HEK293 (cell line): ENCODE results near the gene VSTM5.
A peak's percentile ranks its signal among the peaks of the same experiment; 100 is the strongest.

Source experiments
- CTCF ChIA-PET: fragments of 350-600 bp; formaldehyde crosslinking; extraction: SDS; loops from one replicate; lab custom pipeline; 2021; ENCODE audit warnings: antibody characterized with exemption; lab: Yijun Ruan, JAX
- POLR2A ChIA-PET: fragments of 300-600 bp; formaldehyde crosslinking; extraction: SDS; loops from one replicate; lab custom pipeline; 2020; ENCODE audit warnings: antibody characterized with exemption, inconsistent platforms; lab: Yijun Ruan, JAX
- H3K27ac ChIP-seq: fragments of 200-500 bp; sonication (Bioruptor generic); 2 replicates; pipeline ENCODE4 v1.5.1; 2014; ENCODE audit warnings: low read depth, low read length, control low read depth, inconsistent platforms; ENCODE audit errors: extremely low read depth
- H3K36me3 ChIP-seq, 2 experiments: fragments of 200-500 bp in 1 of 2; sonication (Bioruptor generic) in 1 of 2; 1 replicate in 1 of 2; 2 replicates in 1 of 2; pipeline ENCODE4 v1.5.1; 2014 to 2017; ENCODE audit warnings: inconsistent platforms in 2 of 2, low read length in 2 of 2; ENCODE audit not compliant: control insufficient read depth in 2 of 2, insufficient read depth in 1 of 2
- H3K4me1 ChIP-seq: fragments of 200-500 bp; sonication (Bioruptor generic); 2 replicates; pipeline ENCODE4 v1.5.1; 2014; ENCODE audit warnings: mild to moderate bottlenecking, low read length, inconsistent platforms; ENCODE audit not compliant: control insufficient read depth, insufficient read depth
- H3K4me3 ChIP-seq: 2 replicates; pipeline ENCODE4 v1.5.1; 2011; ENCODE audit warnings: low read depth, mild to moderate bottlenecking, control low read depth, low read length, moderate library complexity
- H3K9me3 ChIP-seq: fragments of 200-500 bp; sonication (Bioruptor generic); 2 replicates; pipeline ENCODE4 v1.5.1; 2014; ENCODE audit warnings: low read depth, low read length, inconsistent platforms; ENCODE audit not compliant: control insufficient read depth, insufficient read depth
- GFI1B ChIP-seq: fragments of 450-650 bp; formaldehyde crosslinking; IDR thresholded peaks from 2 replicates; pipeline ENCODE4 v1.5.1; 2016; ENCODE audit warnings: missing biosample characterization, missing genetic modification characterization
- GLIS1 ChIP-seq: fragments of 450-650 bp; formaldehyde crosslinking; IDR thresholded peaks from 2 replicates; pipeline ENCODE4 v1.5.1; 2016; ENCODE audit warnings: missing biosample characterization, missing genetic modification characterization
- RBAK ChIP-seq: fragments of 450-650 bp; formaldehyde crosslinking; IDR thresholded peaks from 2 replicates; pipeline ENCODE4 v1.5.1; 2016; ENCODE audit warnings: missing biosample characterization, missing genetic modification characterization
- REPIN1 ChIP-seq: fragments of 450-650 bp; formaldehyde crosslinking; IDR thresholded peaks from 2 replicates; pipeline ENCODE4 v1.5.1; 2017; ENCODE audit warnings: missing biosample characterization, missing genetic modification characterization, low read depth
- SP7 ChIP-seq: fragments of 450-650 bp; formaldehyde crosslinking; IDR thresholded peaks from 2 replicates; pipeline ENCODE4 v1.5.1; 2016; ENCODE audit warnings: missing biosample characterization, missing genetic modification characterization
- ZBTB20 ChIP-seq: fragments of 450-650 bp; formaldehyde crosslinking; IDR thresholded peaks from 2 replicates; pipeline ENCODE4 v1.5.1; 2016; ENCODE audit warnings: missing biosample characterization, missing genetic modification characterization
- ZEB2 ChIP-seq: fragments of 450-650 bp; formaldehyde crosslinking; IDR thresholded peaks from 2 replicates; pipeline ENCODE4 v1.5.1; 2016; ENCODE audit warnings: missing biosample characterization, missing genetic modification characterization
- ZNF112 ChIP-seq: fragments of 450-650 bp; formaldehyde crosslinking; IDR thresholded peaks from 2 replicates; pipeline ENCODE4 v1.5.0; 2017; ENCODE audit warnings: missing biosample characterization, missing genetic modification characterization
- ZNF138 ChIP-seq: fragments of 450-650 bp; formaldehyde crosslinking; IDR thresholded peaks from 2 replicates; pipeline ENCODE4 v1.5.1; 2016; ENCODE audit warnings: missing biosample characterization, missing genetic modification characterization, borderline replicate concordance
- ZNF24 ChIP-seq: fragments of 450-650 bp; formaldehyde crosslinking; IDR thresholded peaks from 2 replicates; pipeline ENCODE4 v1.5.1; 2016; ENCODE audit warnings: missing biosample characterization, missing genetic modification characterization
- ZNF292 ChIP-seq: fragments of 450-650 bp; formaldehyde crosslinking; IDR thresholded peaks from 2 replicates; pipeline ENCODE4 v1.5.1; 2016; ENCODE audit warnings: low read depth, missing biosample characterization, missing genetic modification characterization, borderline replicate concordance
- ZNF366 ChIP-seq: fragments of 450-650 bp; formaldehyde crosslinking; conservative IDR thresholded peaks from 2 replicates; pipeline ENCODE4 v1.5.1; 2016; ENCODE audit warnings: missing biosample characterization, missing genetic modification characterization
- ZNF37A ChIP-seq: fragments of 450-650 bp; IDR thresholded peaks from 2 replicates; pipeline ENCODE4 v1.5.1; 2018; ENCODE audit warnings: missing biosample characterization, missing genetic modification characterization
- ZNF426 ChIP-seq: fragments of 450-650 bp; formaldehyde crosslinking; IDR thresholded peaks from 2 replicates; pipeline ENCODE4 v1.5.1; 2017; ENCODE audit warnings: missing biosample characterization, missing genetic modification characterization, mild to moderate bottlenecking, inconsistent platforms, moderate library complexity
- ZNF514 ChIP-seq: fragments of 450-650 bp; formaldehyde crosslinking; IDR thresholded peaks from 2 replicates; pipeline ENCODE4 v1.5.1; 2016; ENCODE audit warnings: missing biosample characterization, missing genetic modification characterization
- ZNF530 ChIP-seq: fragments of 450-650 bp; formaldehyde crosslinking; IDR thresholded peaks from 2 replicates; pipeline ENCODE4 v1.5.1; 2016; ENCODE audit warnings: low read depth, missing biosample characterization, missing genetic modification characterization
- ZNF600 ChIP-seq: fragments of 450-650 bp; formaldehyde crosslinking; IDR thresholded peaks from 2 replicates; pipeline ENCODE4 v1.5.1; 2016; ENCODE audit warnings: missing biosample characterization, missing genetic modification characterization
- ZNF624 ChIP-seq: fragments of 450-650 bp; formaldehyde crosslinking; IDR thresholded peaks from 2 replicates; pipeline ENCODE4 v1.5.1; 2017; ENCODE audit warnings: missing biosample characterization, missing genetic modification characterization
- ZNF664 ChIP-seq: fragments of 450-650 bp; formaldehyde crosslinking; IDR thresholded peaks from 2 replicates; pipeline ENCODE4 v1.5.1; 2016; ENCODE audit warnings: missing biosample characterization, missing genetic modification characterization
- ZNF768 ChIP-seq: fragments of 450-650 bp; formaldehyde crosslinking; IDR thresholded peaks from 2 replicates; pipeline ENCODE4 v1.5.1; 2018; ENCODE audit warnings: missing biosample characterization, mild to moderate bottlenecking, missing genetic modification characterization
- ZNF776 ChIP-seq: fragments of 450-650 bp; formaldehyde crosslinking; IDR thresholded peaks from 2 replicates; pipeline ENCODE4 v1.5.0; 2017; ENCODE audit warnings: missing biosample characterization, missing genetic modification characterization, borderline replicate concordance
- ZSCAN16 ChIP-seq: fragments of 450-650 bp; formaldehyde crosslinking; IDR thresholded peaks from 2 replicates; pipeline ENCODE4 v1.5.1; 2016; ENCODE audit warnings: missing biosample characterization, missing genetic modification characterization
- TF ChIP-seq, protein P1 (sequence below): fragments of 450-650 bp; formaldehyde crosslinking; IDR thresholded peaks from 2 replicates; pipeline ENCODE4 v1.5.1; 2017; ENCODE audit warnings: missing biosample characterization, missing genetic modification characterization
- TF ChIP-seq, protein P2 (sequence below): fragments of 450-650 bp; formaldehyde crosslinking; IDR thresholded peaks from 2 replicates; pipeline ENCODE4 v1.5.1; 2016; ENCODE audit warnings: missing biosample characterization, missing genetic modification characterization
- TF ChIP-seq, protein P3 (sequence below): fragments of 450-650 bp; formaldehyde crosslinking; IDR thresholded peaks from 2 replicates; pipeline ENCODE4 v1.5.1; 2017; ENCODE audit warnings: missing biosample characterization, missing genetic modification characterization
- TF ChIP-seq, protein P4 (sequence below): sonication (generic); formaldehyde crosslinking; IDR thresholded peaks from 2 replicates; pipeline ENCODE4 v1.8.1; 2022; ENCODE audit warnings: mild to moderate bottlenecking, moderate library complexity, missing genetic modification reagents

The VSTM5 gene

DNA sequence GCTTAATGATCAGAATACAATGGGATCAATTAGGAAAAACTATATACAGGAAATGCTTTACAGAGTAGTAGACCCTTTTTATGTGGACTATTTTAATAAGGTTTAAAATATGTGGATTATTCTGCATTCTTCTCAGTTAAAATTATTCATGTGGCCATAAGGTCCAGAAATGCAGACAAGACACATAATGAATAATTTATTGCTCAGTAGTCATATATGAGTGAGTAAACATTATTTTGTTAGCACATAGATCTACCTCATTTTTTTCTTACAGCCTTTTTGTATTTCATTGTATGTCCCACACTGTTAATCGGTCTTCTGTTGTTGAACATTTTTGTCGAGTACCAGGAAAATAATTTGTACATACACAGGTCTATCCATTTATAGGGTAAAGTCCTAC, 45.5 kb downstream of the VSTM5 start:
- POLR2A ChIA-PET, result no interaction called here
- TF ChIP-seq, protein P1, sequence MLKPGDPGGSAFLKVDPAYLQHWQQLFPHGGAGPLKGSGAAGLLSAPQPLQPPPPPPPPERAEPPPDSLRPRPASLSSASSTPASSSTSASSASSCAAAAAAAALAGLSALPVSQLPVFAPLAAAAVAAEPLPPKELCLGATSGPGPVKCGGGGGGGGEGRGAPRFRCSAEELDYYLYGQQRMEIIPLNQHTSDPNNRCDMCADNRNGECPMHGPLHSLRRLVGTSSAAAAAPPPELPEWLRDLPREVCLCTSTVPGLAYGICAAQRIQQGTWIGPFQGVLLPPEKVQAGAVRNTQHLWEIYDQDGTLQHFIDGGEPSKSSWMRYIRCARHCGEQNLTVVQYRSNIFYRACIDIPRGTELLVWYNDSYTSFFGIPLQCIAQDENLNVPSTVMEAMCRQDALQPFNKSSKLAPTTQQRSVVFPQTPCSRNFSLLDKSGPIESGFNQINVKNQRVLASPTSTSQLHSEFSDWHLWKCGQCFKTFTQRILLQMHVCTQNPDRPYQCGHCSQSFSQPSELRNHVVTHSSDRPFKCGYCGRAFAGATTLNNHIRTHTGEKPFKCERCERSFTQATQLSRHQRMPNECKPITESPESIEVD, result no peak
- TF ChIP-seq ZNF24, result no peak
- TF ChIP-seq ZNF530 (tag by site-specific recombination), result no peak
- no peak for TF ChIP-seq RBAK
- TF ChIP-seq GLIS1 (tag by site-specific recombination), result no peak
- no peak for TF ChIP-seq GFI1B (tag by site-specific recombination)
- TF ChIP-seq ZSCAN16 (tag by site-specific recombination), result no peak
- no peak for TF ChIP-seq ZEB2 (tag by site-specific recombination)
- TF ChIP-seq REPIN1 (tag by site-specific recombination), result no peak
- TF ChIP-seq ZNF514, result no peak
- no peak for TF ChIP-seq ZNF138 (tag by site-specific recombination)
- TF ChIP-seq, protein P2, sequence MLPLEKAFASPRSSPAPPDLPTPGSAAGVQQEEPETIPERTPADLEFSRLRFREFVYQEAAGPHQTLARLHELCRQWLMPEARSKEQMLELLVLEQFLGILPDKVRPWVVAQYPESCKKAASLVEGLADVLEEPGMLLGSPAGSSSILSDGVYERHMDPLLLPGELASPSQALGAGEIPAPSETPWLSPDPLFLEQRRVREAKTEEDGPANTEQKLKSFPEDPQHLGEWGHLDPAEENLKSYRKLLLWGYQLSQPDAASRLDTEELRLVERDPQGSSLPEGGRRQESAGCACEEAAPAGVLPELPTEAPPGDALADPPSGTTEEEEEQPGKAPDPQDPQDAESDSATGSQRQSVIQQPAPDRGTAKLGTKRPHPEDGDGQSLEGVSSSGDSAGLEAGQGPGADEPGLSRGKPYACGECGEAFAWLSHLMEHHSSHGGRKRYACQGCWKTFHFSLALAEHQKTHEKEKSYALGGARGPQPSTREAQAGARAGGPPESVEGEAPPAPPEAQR (tag by site-specific recombination), result no peak
- TF ChIP-seq ZNF366, result no peak
- no peak for TF ChIP-seq ZNF664 (tag by site-specific recombination)
- no peak for TF ChIP-seq ZNF112
- TF ChIP-seq, protein P3, sequence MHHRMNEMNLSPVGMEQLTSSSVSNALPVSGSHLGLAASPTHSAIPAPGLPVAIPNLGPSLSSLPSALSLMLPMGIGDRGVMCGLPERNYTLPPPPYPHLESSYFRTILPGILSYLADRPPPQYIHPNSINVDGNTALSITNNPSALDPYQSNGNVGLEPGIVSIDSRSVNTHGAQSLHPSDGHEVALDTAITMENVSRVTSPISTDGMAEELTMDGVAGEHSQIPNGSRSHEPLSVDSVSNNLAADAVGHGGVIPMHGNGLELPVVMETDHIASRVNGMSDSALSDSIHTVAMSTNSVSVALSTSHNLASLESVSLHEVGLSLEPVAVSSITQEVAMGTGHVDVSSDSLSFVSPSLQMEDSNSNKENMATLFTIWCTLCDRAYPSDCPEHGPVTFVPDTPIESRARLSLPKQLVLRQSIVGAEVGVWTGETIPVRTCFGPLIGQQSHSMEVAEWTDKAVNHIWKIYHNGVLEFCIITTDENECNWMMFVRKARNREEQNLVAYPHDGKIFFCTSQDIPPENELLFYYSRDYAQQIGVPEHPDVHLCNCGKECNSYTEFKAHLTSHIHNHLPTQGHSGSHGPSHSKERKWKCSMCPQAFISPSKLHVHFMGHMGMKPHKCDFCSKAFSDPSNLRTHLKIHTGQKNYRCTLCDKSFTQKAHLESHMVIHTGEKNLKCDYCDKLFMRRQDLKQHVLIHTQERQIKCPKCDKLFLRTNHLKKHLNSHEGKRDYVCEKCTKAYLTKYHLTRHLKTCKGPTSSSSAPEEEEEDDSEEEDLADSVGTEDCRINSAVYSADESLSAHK (tag by site-specific recombination), result no peak
- no peak for TF ChIP-seq ZBTB20 (tag by site-specific recombination)
- no peak for TF ChIP-seq ZNF776 (tag by site-specific recombination)
- no peak for TF ChIP-seq ZNF426 (tag by site-specific recombination)
- TF ChIP-seq ZNF292 (tag by site-specific recombination), result no peak
- Histone ChIP-seq H3K36me3 (peaks cover 18 to 89% of the 10 kb centered on the region in 2 experiments; a peak in 2 of 3 replicates), H3K4me1 (no peaks in the 10 kb centered on the region), H3K9me3 (no peaks in the 10 kb centered on the region), H3K4me3 (no peak overlapping the region), H3K27ac (no peak overlapping the region)
- CTCF ChIA-PET, result no interaction called here

DNA sequence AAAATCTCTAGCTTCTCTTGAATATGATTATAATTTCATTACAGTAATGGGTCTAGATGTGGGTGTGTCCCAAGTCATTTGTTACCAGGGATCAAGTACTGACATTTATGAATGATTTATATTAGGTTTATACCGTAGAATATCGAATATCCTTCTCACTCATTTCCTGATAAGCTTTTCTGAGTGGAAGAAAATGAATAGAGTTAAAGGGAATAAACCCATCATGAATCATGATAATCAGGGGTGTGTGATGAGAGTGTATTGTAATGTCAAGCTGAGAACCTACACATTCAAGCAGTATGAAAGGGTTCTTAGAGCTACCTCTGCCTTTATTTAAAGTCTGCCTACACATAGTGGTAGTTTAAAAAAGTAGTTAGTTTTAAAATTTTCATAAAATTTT, 49.1 kb downstream of the VSTM5 start:
- H3K36me3 ChIP-seq, result peaks cover 19 to 89% of the 10 kb centered on the region in 2 experiments
- CTCF ChIA-PET, result interaction anchor here (0.9 to 1.2 kb wide), 2 partner anchors 81 to 94 kb away, joined by 3 read pairs; no protein-coding TSS in a partner anchor

More for the DNA sequence above, 49.1 kb downstream of the VSTM5 start:
- POLR2A ChIA-PET, result interaction anchor here (2.1 kb wide), 1 partner anchor 17 kb away, joined by 7 read pairs; the partner anchor contains the start of gene MED17
- TF ChIP-seq ZNF768, result no peak
- no peak for TF ChIP-seq GFI1B (tag by site-specific recombination)
- peak; percentile 16; the same call in 1 of the 2 replicates for TF ChIP-seq SP7 (tag by site-specific recombination)
- TF ChIP-seq ZNF37A (tag by site-specific recombination), result no peak
- TF ChIP-seq, protein P1, result peak; percentile 56
- TF ChIP-seq ZNF600 (tag by site-specific recombination), result no peak
- no peak for TF ChIP-seq ZNF624 (tag by site-specific recombination)
- TF ChIP-seq, protein P4, sequence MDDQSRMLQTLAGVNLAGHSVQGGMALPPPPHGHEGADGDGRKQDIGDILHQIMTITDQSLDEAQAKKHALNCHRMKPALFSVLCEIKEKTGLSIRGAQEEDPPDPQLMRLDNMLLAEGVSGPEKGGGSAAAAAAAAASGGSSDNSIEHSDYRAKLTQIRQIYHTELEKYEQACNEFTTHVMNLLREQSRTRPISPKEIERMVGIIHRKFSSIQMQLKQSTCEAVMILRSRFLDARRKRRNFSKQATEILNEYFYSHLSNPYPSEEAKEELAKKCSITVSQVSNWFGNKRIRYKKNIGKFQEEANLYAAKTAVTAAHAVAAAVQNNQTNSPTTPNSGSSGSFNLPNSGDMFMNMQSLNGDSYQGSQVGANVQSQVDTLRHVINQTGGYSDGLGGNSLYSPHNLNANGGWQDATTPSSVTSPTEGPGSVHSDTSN (CRISPR knock-in tag), result no peak
- H3K27ac ChIP-seq, result no peak overlapping the region
- no peaks in the 10 kb centered on the region for H3K9me3 ChIP-seq
- H3K4me3 ChIP-seq, result no peak overlapping the region
- H3K4me1 ChIP-seq, result no peaks in the 10 kb centered on the region
